Fibroblast of the aortic adventitia (primary cell): ENCODE results near the gene MED9. TPM values are rescaled to one million over a fixed set of nuclear protein-coding genes. Genes with fewer than 3 reads are reported as not detected.

Source experiments
- DNase-seq: peaks from one replicate; pipeline ENCODE4 v3.0.0-alpha.2; 2010; ENCODE audit warnings: low read depth
- H3K4me3 ChIP-seq: 2 replicates; pipeline ENCODE4 v1.5.1; 2011; ENCODE audit warnings: low read depth, mild to moderate bottlenecking, control low read depth, low read length, moderate library complexity
- CTCF ChIP-seq: IDR thresholded peaks from 2 replicates; pipeline ENCODE4 v1.5.1; 2011; ENCODE audit warnings: mild to moderate bottlenecking, low read length, control low read depth, inconsistent platforms; ENCODE audit not compliant: insufficient read depth
- total RNA-seq: library from RNA; depleted of rRNA; stranded (reverse); fragments of >200 nt; gene quantifications from 2 replicates; pipeline ENCODE4 v1.2.3, GENCODE V29; 2012; ENCODE audit warnings: low replicate concordance

The MED9 gene
- total RNA-seq, 1 donor: 10.9 TPM

- no peak for DNase-seq
- TF ChIP-seq CTCF: no peak
These were observed 16.6 kb downstream of the MED9 start for GRCh38 chr17:17493249-17493985.

GRCh38 chr17:17493986-17494466 is 17.2 kb downstream of the MED9 start:
- no peak for DNase-seq
- TF ChIP-seq CTCF: no peak
- no peak overlapping the region for H3K4me3 ChIP-seq

More at GRCh38 chr17:17493249-17493985, 16.6 kb downstream of the MED9 start:
- H3K4me3 ChIP-seq: no peak overlapping the region

- no peak overlapping the region for H3K4me3 ChIP-seq
These were observed 17.7 kb downstream of the MED9 start for GRCh38 chr17:17494499-17494869.

GRCh38 chr17:17494870-17495535 is 18.2 kb downstream of the MED9 start:
- DNase-seq: peak; percentile 38
- peak overlapping the region; percentile 39 for H3K4me3 ChIP-seq
- TF ChIP-seq CTCF: no peak

More at GRCh38 chr17:17494499-17494869, 17.7 kb downstream of the MED9 start:
- no peak for DNase-seq
- TF ChIP-seq CTCF: no peak

- DNase-seq: peak; percentile 28
- no peak for TF ChIP-seq CTCF
These were observed 18.9 kb downstream of the MED9 start for GRCh38 chr17:17495536-17496188.

GRCh38 chr17:17496189-17497064 is 19.6 kb downstream of the MED9 start, which contains the start of gene RASD1:
TSS of gene RASD1 (minus strand) at chr17:17496395. CDS start at chr17:17496181, 214 bp downstream.
- peak within 1 kb of the TSS; percentile 71 for H3K4me3 ChIP-seq
- peak; percentile 80 for DNase-seq
- TF ChIP-seq CTCF: peak; percentile 57

More at GRCh38 chr17:17495536-17496188, 18.9 kb downstream of the MED9 start:
- peak overlapping the region; percentile 71 for H3K4me3 ChIP-seq
